KOPT-K1 (cell line): ENCODE data around the gene MRPS26.

Experiments
- H3K27ac ChIP-seq: fragments of 200-600 bp; sonication (generic); 2 replicates; pipeline ENCODE4 v1.5.1; 2016; ENCODE audit warnings: antibody characterized with exemption, mild to moderate bottlenecking, low read depth, low read length; ENCODE audit not compliant: poor library complexity, severe bottlenecking
- H3K36me3 ChIP-seq: fragments of 200-600 bp; sonication (generic); 2 replicates; pipeline ENCODE4 v1.5.1; 2017; ENCODE audit warnings: antibody characterized with exemption, mild to moderate bottlenecking, low read length, moderate library complexity; ENCODE audit not compliant: insufficient read depth
- H3K9me3 ChIP-seq: fragments of 200-600 bp; sonication (generic); 2 replicates; pipeline ENCODE4 v1.5.1; 2017; ENCODE audit warnings: antibody characterized with exemption, low read length, mild to moderate bottlenecking; ENCODE audit not compliant: insufficient read depth, poor library complexity, severe bottlenecking

MRPS26 gene

DNA sequence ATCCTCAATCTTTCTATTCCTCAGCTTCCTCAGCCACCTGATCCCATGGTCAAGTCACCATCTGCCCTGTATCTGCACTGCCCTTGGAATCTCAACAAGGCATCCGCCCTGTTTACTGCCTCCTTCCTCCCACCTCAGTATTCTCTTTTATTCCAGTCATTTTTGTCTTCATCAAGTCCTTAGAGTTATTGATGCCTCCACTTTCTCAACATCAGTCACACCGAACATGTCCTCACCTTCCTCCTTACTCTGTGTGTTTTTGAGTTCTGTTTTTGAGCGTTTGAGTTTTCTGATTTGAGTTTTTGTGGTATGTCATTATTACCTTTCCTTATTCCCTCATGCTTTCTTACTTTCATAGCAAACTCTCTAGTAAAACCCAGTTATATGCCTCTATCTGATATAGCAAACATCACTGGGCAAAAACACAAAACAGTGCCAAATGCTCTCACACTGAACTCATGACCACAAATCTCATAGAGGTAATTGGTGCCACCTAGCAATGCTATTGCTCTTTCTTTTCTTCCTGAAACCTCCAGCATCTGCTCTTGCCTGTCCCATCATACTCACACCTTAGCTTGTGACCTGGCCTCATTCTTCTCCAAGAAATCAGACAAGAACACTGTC, 14.2 kb upstream of the MRPS26 start:
- H3K9me3 ChIP-seq, result no peaks in the 10 kb centered on the region
- H3K36me3 ChIP-seq, result peaks cover 97% of the 10 kb centered on the region
- H3K27ac ChIP-seq, result no peak overlapping the region

DNA sequence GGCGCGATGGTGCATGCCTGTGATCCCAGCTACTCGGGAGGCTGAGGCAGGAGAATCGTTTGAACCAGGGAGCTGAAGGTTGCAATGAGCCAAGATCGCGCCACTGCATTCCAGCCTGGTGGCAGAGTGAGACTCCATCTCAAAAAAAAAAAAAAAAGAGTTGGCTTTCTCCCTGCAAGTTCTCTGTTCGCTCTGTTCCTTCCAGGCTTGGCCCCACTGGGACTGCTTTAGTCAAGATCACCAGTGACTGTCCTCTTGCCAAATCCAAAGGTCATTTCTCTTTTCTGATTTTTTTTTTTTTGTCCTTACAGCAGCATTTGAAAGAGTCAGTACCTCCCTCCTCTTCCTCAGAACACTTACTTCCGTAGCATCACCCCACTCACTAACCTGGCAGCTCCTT, 13.2 kb upstream of the MRPS26 start:
- H3K9me3 ChIP-seq, result no peaks in the 10 kb centered on the region
- no peak overlapping the region for H3K27ac ChIP-seq
- H3K36me3 ChIP-seq, result peaks cover 97% of the 10 kb centered on the region

DNA sequence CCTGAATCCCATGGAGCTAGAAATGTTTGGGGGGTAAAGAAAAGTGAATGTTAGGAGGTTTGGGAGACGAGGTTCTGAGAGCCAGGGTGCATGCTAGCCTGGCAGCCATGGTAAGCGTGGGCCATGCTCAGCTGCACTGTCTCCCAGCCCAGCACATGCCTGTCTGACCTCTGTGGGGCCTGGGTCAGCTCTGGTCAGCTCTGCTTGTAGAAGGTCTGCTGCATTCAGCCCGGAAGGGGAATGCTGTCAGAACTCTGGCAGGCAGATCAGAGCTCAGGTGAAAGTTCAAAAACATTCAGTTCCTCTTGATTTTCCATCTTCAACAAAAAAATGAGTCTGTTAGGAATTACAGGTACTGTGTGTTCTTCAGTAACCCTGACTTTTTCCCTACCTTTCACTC, 8.2 kb upstream of the MRPS26 start:
- Histone ChIP-seq H3K36me3 (peaks cover 80% of the 10 kb centered on the region), H3K27ac (no peak overlapping the region), H3K9me3 (no peaks in the 10 kb centered on the region)

DNA sequence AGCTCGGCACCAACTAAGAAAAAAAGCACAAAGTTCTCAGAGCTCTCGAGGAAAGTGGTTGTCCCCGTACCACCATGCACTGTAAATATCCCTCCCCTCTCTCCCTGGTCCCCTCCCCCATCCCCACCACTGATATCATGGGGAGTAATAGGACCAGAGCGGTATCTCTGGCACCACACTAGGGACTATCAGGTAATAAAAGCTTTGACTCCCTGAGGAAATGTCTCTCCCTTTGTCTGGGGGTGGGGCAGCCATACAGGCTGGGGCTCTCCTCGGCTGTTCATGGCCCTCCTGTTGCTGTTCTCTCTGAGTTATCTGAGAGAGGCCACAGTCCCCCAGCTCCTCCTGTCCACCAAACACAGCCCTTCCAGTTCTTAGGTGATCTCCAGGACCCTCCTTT, 7.4 kb upstream of the MRPS26 start:
- Histone ChIP-seq H3K27ac (no peak overlapping the region), H3K9me3 (no peaks in the 10 kb centered on the region), H3K36me3 (peaks cover 73% of the 10 kb centered on the region)

DNA sequence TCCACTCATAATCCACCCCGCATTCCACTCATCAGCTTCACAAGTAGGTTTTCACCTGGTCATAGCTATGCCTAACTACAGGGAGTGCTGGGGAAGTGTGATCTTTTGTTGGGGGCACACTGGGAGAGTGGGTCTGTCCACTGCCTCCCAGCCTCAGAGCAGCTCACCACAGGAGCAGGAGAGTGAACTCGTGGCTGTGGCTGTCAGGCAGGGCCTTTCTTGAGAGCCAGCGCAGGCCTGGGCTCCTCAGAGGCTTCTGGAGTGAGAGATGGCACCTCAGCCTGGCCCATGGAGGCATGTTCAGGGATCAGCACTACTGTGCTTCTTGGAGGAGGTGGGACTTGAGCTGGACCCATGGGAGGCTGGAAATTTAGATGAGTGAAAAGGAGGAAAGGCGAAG, 6.4 kb upstream of the MRPS26 start:
- Histone ChIP-seq H3K9me3 (no peaks in the 10 kb centered on the region), H3K36me3 (peaks cover 65% of the 10 kb centered on the region), H3K27ac (no peak overlapping the region)

DNA sequence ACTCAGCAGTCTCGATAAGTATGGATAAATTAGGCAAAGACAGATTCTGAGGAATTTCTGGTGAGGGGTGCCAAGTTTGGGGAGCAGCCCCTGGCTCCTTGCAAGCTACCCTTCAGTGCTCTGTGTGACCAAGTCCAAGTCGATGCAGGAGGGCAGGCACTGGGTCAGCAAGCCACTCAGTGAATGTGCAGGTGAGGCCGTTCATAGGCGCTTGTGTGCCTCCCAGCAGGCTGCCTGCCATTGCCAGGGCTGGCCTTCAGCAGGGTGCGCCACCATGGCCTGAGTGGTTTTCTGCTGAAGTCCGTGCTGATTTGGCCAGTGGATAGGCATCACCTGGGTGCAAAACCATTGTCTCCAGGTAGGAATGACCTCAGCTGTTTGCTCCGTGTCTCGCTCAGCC, 5.8 kb upstream of the MRPS26 start:
- no peak overlapping the region for H3K27ac ChIP-seq
- no peaks in the 10 kb centered on the region for H3K9me3 ChIP-seq
- H3K36me3 ChIP-seq, result peaks cover 58% of the 10 kb centered on the region

DNA sequence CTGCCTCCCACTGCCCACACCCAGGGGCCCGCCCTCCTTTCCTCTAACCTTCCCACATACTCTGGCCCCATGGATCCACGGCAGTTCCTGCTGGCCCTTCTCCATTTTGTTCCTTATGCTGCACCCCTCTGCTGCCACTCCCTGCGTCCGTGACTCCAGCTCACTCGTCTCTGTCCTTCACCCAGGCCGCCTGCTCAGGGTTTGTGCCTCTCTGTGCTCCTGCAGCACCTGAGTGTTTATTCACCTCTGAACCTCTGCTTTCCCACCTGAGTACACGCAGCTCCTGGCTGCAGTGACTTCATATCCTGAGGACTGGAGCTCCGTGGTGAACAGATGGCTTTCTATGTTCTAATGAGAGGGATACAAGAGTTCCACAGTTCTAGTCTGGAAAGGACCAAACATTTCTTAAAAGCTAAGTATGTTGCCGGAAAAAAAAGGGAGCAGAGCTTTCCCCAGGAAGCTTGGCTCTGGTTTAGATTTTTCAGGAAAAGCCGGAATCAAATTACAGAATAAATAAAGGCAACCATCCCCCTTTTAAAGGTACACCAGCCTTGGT, 3.9 kb upstream of the MRPS26 start:
- no peaks in the 10 kb centered on the region for H3K9me3 ChIP-seq
- H3K36me3 ChIP-seq, result peaks cover 40% of the 10 kb centered on the region
- no peak overlapping the region for H3K27ac ChIP-seq

DNA sequence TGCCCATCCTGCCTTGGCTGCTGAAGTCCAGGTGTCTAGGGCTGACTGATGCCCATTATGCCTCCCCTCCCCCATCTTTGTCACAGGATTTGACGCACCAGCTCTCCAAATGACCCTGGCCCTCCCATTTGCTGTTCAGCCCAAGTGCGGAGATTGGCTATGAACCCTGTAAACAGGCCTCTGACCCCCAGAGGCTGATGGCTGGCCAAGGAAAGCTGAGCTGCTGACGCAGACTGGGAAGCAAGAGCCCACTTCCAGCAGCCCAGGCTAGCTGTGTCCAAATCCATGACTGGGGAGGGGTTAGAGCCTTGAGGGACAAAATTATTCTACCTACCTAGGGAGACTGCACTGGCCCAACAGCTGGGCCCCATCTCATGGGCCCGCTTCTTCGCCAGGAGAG, 3.2 kb upstream of the MRPS26 start:
- peaks cover 36% of the 10 kb centered on the region for H3K36me3 ChIP-seq
- no peak overlapping the region for H3K27ac ChIP-seq
- no peaks in the 10 kb centered on the region for H3K9me3 ChIP-seq

DNA sequence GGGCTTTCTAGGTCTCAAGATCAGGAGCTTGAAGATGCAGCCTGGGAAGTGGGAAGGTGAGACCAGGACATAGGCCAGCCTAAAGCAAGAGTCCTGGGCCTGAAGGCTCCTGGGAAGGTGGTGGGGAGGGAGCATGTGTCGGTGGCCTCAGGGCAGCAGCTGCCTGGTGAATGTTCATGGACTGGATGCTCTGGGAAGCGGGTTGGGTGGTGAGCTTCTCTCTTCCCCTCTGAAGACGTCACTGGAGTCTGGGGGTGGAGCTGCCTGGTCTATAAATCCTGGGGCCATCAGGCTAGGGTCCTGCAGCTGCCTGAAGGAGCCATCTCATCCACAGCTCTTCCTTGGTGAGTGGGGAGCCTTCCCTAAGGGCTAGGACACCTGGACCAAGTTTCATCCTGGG, 2.5 kb upstream of the MRPS26 start, which contains the start of gene GNRH2:
GNRH2 (plus strand) TSS at position 301 of the 400 bp plus-strand sequence. CDS start 793 bp downstream, outside the sequence.
- Histone ChIP-seq H3K36me3 (peaks cover 36% of the 10 kb centered on the region), H3K9me3 (no peaks in the 10 kb centered on the region), H3K27ac (no peak within 1 kb of the TSS)

DNA sequence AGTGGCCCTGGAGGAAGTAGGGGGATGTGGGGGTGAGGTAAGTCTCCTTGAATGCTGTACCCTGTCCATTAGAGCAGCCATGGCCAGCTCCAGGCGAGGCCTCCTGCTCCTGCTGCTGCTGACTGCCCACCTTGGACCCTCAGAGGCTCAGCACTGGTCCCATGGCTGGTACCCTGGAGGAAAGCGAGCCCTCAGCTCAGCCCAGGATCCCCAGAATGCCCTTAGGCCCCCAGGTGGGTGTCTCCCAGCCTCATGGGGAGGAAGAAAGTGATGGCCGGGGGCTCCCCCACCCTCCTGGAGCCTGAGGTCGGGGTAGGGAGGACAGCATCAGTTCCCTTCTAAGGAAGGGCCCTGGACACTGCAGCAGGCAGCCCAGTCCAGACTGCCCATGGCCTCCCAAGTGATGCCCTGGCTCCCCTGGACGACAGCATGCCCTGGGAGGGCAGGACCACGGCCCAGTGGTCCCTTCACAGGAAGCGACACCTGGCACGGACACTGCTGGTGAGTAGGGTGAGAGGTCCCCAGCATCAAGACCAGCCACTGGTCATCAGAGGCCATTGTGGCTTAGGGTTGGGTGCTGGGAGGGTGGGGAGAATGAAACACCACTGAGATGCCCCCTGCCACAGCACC, 1.4 kb upstream of the MRPS26 start:
- Histone ChIP-seq H3K9me3 (no peaks in the 10 kb centered on the region), H3K27ac (no peak overlapping the region), H3K36me3 (peaks cover 36% of the 10 kb centered on the region)

DNA sequence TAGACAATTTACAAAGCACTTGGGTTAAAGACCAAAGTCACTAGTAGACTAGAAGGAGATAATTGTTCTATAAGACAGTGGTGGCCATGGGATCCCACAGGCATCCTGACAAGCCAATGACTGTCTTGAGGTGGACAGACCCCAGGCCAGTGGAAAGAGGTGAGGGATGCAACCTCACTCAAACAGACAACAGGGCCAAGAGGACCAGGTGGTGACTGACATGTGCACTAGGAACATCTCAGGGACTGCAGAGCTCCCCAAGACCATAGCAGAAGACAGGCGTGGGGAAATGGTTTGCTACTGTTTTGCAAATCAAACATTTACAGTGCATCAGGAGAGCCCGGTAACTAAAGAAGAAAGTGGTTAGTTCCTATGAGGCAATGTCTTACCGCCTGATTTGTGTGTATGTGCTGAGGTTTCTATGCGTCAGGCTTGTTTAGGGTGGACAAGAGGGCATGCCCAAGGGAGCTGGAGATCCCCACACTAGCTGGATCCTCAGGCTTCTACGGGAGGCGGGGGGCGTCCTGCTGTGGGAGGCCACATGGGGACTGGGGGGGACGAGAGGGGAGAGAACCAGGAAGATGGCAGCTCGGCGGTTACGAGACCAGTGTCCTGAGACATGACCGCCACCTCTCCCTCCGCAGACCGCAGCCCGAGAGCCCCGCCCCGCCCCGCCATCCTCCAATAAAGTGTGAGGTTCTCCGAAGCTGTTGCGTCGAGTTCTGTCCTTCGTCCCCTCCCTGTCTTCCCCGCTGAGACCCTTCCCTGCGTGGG, 623 bp upstream of the MRPS26 start:
- Histone ChIP-seq H3K9me3 (no peaks in the 10 kb centered on the region), H3K36me3 (peaks cover 36% of the 10 kb centered on the region), H3K27ac (peak overlapping the region; percentile 60)

DNA sequence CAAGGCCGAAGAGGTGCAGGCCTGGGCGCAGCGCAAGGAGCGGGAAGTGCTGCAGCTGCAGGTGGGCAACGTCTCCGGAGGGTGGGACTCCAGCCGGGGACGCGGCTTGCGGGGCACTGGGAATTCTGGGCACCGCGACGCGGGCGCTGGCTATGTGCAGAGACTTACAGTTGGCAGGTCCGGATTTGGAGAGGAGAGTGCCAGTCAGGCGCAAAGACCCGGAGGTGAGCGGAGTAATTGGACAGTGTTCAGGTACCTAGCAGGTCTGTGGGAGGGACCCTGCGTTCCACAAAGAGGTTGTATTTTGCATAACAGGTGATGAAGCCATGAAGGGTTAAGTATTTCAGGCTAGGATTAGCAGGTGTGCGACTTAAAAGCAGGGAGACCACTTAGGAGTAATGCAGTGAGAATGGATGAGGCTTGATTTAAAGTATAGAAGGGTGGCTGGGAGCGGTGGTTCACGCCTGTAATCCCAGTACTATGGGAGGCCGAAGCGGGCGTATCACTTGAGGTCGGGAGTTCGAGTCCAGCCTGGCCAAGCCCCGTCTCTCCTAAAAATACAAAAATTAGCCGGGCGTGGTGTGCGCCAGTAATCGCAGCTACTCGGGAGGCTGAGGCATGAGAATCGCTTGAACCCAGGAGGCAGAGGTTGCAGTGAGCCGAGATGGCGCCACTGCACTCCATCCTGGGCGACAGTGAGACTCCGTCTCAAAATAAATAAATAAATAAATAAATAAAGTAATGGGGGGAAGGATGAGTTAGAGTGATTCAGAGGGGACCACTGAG, 1.0 kb downstream of the MRPS26 start:
- H3K9me3 ChIP-seq, result no peaks in the 10 kb centered on the region
- H3K36me3 ChIP-seq, result peaks cover 35% of the 10 kb centered on the region
- H3K27ac ChIP-seq, result peak overlapping the region; percentile 60

DNA sequence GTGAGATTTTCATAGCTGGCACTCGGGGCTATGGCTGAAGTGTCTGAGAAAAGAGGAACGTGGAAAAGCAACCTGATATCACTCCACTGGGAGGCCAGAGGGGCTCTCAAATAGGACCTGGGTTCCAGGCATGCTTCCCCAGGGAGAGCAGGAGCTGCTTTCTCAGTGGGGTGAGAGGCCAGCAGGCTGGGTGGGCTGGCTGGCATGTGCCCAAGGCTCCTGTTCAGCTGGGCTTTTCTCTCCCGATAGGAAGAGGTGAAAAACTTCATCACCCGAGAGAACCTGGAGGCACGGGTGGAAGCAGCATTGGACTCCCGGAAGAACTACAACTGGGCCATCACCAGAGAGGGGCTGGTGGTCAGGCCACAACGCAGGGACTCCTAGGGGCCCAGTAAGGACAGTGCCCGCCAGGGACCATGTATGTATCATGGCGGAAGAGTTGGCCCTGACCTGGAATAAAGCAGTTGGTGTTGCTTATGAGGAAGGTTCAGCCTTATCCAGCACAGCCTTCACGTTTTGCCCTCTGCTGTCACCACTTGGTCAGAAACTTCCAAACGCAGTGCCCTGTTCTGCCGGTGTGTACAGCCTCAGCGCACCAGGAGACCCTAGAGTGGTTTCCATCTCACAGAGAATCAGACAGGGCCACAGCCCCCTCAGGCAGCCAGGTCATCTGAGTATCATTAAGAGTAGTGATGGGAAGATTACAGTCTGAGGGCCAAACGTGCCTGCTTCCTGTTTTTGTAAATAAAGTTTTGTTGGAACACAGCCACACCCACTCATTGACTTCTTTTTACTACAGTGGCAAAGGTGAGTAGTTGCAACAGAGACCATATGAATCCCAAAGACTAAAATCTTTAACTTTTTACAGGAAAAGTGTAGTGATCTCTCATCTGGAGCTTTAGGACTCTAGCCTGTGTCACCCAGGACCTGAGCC, 1.9 kb downstream of the MRPS26 start:
- no peaks in the 10 kb centered on the region for H3K9me3 ChIP-seq
- no peak overlapping the region for H3K27ac ChIP-seq
- H3K36me3 ChIP-seq, result peaks cover 35% of the 10 kb centered on the region
